ENCODE measurements around the gene ZFAND4.

Gene ZFAND4

DNA sequence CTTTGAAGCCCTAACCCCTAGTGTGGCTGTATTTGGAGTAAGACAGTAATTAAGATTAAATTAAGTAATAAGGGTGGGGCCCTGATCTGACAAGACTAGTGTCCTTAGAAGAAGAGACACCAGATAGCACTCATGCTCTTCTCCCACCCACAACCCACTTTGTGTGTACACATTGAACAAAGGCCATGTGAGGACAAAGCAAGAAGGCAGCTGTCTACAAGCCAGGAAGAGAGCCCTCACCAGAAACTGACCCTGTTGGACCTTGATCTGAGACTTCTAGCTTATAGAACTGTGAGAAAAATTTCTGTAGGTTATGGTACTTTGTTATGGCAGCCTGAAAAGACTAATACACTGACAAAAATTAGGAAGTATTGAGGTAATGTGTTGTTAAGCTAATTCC lies 59.8 kb downstream of the ZFAND4 start:
- no peak overlapping the region for H3K9ac ChIP-seq (ENCODE audit: low read length)
- peaks cover 3% of the 10 kb centered on the region; the same call in 1 of the 2 replicates for H4K20me1 ChIP-seq (ENCODE audit: low read depth, low read length)
- H3K27me3 ChIP-seq (ENCODE audit: low read length) = no peaks in the 10 kb centered on the region
- no peak for TF ChIP-seq EZH2phosphoT487 (conservative IDR thresholded peaks at IDR 0.05; ENCODE audit: low read length)
- TF ChIP-seq, protein P1, sequence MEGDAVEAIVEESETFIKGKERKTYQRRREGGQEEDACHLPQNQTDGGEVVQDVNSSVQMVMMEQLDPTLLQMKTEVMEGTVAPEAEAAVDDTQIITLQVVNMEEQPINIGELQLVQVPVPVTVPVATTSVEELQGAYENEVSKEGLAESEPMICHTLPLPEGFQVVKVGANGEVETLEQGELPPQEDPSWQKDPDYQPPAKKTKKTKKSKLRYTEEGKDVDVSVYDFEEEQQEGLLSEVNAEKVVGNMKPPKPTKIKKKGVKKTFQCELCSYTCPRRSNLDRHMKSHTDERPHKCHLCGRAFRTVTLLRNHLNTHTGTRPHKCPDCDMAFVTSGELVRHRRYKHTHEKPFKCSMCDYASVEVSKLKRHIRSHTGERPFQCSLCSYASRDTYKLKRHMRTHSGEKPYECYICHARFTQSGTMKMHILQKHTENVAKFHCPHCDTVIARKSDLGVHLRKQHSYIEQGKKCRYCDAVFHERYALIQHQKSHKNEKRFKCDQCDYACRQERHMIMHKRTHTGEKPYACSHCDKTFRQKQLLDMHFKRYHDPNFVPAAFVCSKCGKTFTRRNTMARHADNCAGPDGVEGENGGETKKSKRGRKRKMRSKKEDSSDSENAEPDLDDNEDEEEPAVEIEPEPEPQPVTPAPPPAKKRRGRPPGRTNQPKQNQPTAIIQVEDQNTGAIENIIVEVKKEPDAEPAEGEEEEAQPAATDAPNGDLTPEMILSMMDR (IDR thresholded peaks at IDR 0.05; ENCODE audit: insufficient read depth, low read length, poor library complexity, severe bottlenecking) = no peak
- H3F3A ChIP-seq (ENCODE audit: insufficient read depth) = peaks cover 7% of the 10 kb centered on the region; the same call in 1 of the 2 replicates
- peaks cover 17% of the 10 kb centered on the region for H3K36me3 ChIP-seq (ENCODE audit: low read length)
- H3K79me2 ChIP-seq (ENCODE audit: insufficient read depth, low read length) = no peaks in the 10 kb centered on the region
- no peaks in the 10 kb centered on the region for H3K9me3 ChIP-seq (ENCODE audit: insufficient read depth, low read length)
- no peaks in the 10 kb centered on the region for H3K9me2 ChIP-seq (replicated peaks; ENCODE audit: insufficient read depth, low read length)
- no peak overlapping the region for H2AFZ ChIP-seq (ENCODE audit: low read depth, low read length, severe bottlenecking)
- H3K4me3 ChIP-seq (ENCODE audit: insufficient read depth, low read length, poor library complexity, severe bottlenecking) = no peak overlapping the region
- H3K4me2 ChIP-seq (ENCODE audit: low read depth, low read length, poor library complexity, severe bottlenecking) = no peak overlapping the region
- H3K27ac ChIP-seq (ENCODE audit: low read depth, low read length) = no peak overlapping the region

GRCh38 chr10:45608052-45608451 lies 64.5 kb downstream of the ZFAND4 start:
- Histone ChIP-seq H3K27ac (ENCODE audit: low read depth, low read length) (no peak overlapping the region), H3K79me2 (ENCODE audit: insufficient read depth, low read length) (no peaks in the 10 kb centered on the region), H3K4me3 (ENCODE audit: insufficient read depth, low read length, poor library complexity, severe bottlenecking) (no peak overlapping the region), H2AFZ (ENCODE audit: low read depth, low read length, severe bottlenecking) (no peak overlapping the region), H3K9ac (ENCODE audit: low read length) (no peak overlapping the region), H3K36me3 (ENCODE audit: low read length) (peaks cover 3% of the 10 kb centered on the region), H3K4me2 (ENCODE audit: low read depth, low read length, poor library complexity, severe bottlenecking) (no peak overlapping the region), H4K20me1 (ENCODE audit: low read depth, low read length) (no peaks in the 10 kb centered on the region), H3F3A (ENCODE audit: insufficient read depth) (peaks cover 12% of the 10 kb centered on the region; the same call in 1 of the 2 replicates), H3K9me3 (ENCODE audit: insufficient read depth, low read length) (no peaks in the 10 kb centered on the region), H3K27me3 (ENCODE audit: low read length) (no peaks in the 10 kb centered on the region), H3K9me2 (replicated peaks; ENCODE audit: insufficient read depth, low read length) (no peaks in the 10 kb centered on the region)
- TF ChIP-seq, protein P1 (IDR thresholded peaks at IDR 0.05; ENCODE audit: insufficient read depth, low read length, poor library complexity, severe bottlenecking) = no peak
- no peak for TF ChIP-seq EZH2phosphoT487 (conservative IDR thresholded peaks at IDR 0.05; ENCODE audit: low read length)

DNA sequence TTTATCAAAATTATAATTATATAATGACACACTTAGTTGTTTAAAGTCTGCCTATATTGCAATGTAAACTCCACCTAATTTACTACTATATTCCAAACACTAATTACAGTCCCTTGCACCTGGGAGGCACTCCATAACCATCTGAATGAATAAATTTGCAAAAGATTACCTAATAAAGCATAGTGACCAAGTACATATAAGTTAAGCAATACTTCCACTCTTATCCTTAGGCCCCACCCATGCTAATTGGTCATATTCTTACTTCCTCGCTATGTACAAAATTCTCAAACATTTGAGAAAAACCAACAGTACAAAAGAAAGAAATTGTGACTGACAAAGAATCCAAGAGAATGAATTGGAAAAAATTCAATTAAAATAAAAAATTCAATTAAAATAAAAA lies 65.3 kb downstream of the ZFAND4 start:
- Histone ChIP-seq H3K9me3 (ENCODE audit: insufficient read depth, low read length) (no peaks in the 10 kb centered on the region), H3K27me3 (ENCODE audit: low read length) (no peaks in the 10 kb centered on the region)
- TF ChIP-seq, protein P1 (IDR thresholded peaks at IDR 0.05; ENCODE audit: insufficient read depth, low read length, poor library complexity, severe bottlenecking) = no peak
- TF ChIP-seq EZH2phosphoT487 (conservative IDR thresholded peaks at IDR 0.05; ENCODE audit: low read length) = no peak

More for the DNA sequence above, 65.3 kb downstream of the ZFAND4 start:
- Histone ChIP-seq H4K20me1 (ENCODE audit: low read depth, low read length) (no peaks in the 10 kb centered on the region), H2AFZ (ENCODE audit: low read depth, low read length, severe bottlenecking) (no peak overlapping the region), H3F3A (ENCODE audit: insufficient read depth) (peaks cover 13% of the 10 kb centered on the region; the same call in 1 of the 2 replicates), H3K27ac (ENCODE audit: low read depth, low read length) (no peak overlapping the region), H3K9me2 (replicated peaks; ENCODE audit: insufficient read depth, low read length) (no peaks in the 10 kb centered on the region), H3K36me3 (ENCODE audit: low read length) (no peaks in the 10 kb centered on the region; the same call in 1 of the 2 replicates), H3K4me2 (ENCODE audit: low read depth, low read length, poor library complexity, severe bottlenecking) (no peak overlapping the region), H3K9ac (ENCODE audit: low read length) (no peak overlapping the region), H3K79me2 (ENCODE audit: insufficient read depth, low read length) (no peaks in the 10 kb centered on the region), H3K4me3 (ENCODE audit: insufficient read depth, low read length, poor library complexity, severe bottlenecking) (no peak overlapping the region)
